Measurements from ENCODE around the gene DPP8. TPM values are rescaled to one million over a fixed set of nuclear protein-coding genes. Genes with fewer than 3 reads are reported as not detected.

The DPP8 gene
- total and polyA plus RNA-seq, 2 experiments from 2014 or later = 21.7 to 33.5 TPM

GRCh38 chr15:65423150-65423975 lies 94.1 kb downstream of the DPP8 start:
- H3K4me1 Mint-ChIP-seq = peaks cover 56% of the 10 kb centered on the region
- TF ChIP-seq ZNF114 (CRISPR knock-in tag; IDR thresholded peaks at IDR 0.05) = no peak
- peak; percentile 16; the same call in 1 of the 2 replicates for TF ChIP-seq POLR2AphosphoS5 (IDR thresholded peaks at IDR 0.05; ENCODE audit: low read depth)
- no peak for TF ChIP-seq ETS1 (IDR thresholded peaks at IDR 0.05)
- TF ChIP-seq STAT1 (IDR thresholded peaks at IDR 0.05; ENCODE audit: unreplicated experiment) = no peak
- TF ChIP-seq ZNF331 (CRISPR knock-in tag; IDR thresholded peaks at IDR 0.05; ENCODE audit: low read depth) = no peak
- TF ChIP-seq EZH2phosphoT487 (IDR thresholded peaks at IDR 0.05; ENCODE audit: unreplicated experiment) = no peak
- no peak for TF ChIP-seq CREB1 (CRISPR knock-in tag; IDR thresholded peaks at IDR 0.05; ENCODE audit: low read depth)
- 0 out of 2 replicates have a peak, but pooled peaks have one; percentile 43 for TF ChIP-seq ZNF462 (CRISPR knock-in tag; IDR thresholded peaks at IDR 0.05)
- no peak for TF ChIP-seq EZH2 (IDR thresholded peaks at IDR 0.05; ENCODE audit: low read depth, unreplicated experiment)
- TF ChIP-seq, protein P1, sequence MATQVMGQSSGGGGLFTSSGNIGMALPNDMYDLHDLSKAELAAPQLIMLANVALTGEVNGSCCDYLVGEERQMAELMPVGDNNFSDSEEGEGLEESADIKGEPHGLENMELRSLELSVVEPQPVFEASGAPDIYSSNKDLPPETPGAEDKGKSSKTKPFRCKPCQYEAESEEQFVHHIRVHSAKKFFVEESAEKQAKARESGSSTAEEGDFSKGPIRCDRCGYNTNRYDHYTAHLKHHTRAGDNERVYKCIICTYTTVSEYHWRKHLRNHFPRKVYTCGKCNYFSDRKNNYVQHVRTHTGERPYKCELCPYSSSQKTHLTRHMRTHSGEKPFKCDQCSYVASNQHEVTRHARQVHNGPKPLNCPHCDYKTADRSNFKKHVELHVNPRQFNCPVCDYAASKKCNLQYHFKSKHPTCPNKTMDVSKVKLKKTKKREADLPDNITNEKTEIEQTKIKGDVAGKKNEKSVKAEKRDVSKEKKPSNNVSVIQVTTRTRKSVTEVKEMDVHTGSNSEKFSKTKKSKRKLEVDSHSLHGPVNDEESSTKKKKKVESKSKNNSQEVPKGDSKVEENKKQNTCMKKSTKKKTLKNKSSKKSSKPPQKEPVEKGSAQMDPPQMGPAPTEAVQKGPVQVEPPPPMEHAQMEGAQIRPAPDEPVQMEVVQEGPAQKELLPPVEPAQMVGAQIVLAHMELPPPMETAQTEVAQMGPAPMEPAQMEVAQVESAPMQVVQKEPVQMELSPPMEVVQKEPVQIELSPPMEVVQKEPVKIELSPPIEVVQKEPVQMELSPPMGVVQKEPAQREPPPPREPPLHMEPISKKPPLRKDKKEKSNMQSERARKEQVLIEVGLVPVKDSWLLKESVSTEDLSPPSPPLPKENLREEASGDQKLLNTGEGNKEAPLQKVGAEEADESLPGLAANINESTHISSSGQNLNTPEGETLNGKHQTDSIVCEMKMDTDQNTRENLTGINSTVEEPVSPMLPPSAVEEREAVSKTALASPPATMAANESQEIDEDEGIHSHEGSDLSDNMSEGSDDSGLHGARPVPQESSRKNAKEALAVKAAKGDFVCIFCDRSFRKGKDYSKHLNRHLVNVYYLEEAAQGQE (IDR thresholded peaks at IDR 0.05; ENCODE audit: unreplicated experiment) = no peak

More at GRCh38 chr15:65423150-65423975, 94.1 kb downstream of the DPP8 start:
- Mint-ChIP-seq H3K4me3 (peak overlapping the region; percentile 91), H3K27me3 (ENCODE audit: insufficient read depth, low read depth, poor library complexity) (peaks cover 31% of the 10 kb centered on the region), H3K27ac (peak overlapping the region; percentile 85; the same call in 1 of the 2 replicates), H3K36me3 (ENCODE audit: low read depth) (peaks cover 16% of the 10 kb centered on the region), H3K9me3 (peaks cover 2% of the 10 kb centered on the region; the same call in 1 of the 3 replicates)
- H3K4me3 ChIP-seq = peak overlapping the region; percentile 84
- no peaks in the 10 kb centered on the region for H3K9me2 ChIP-seq (ENCODE audit: insufficient read depth)
- DNase-seq (ENCODE audit: low spot score) (peak; percentile 64), ATAC-seq (no peak; the same call in 2 of the 3 replicates)
- peaks cover 8% of the 10 kb centered on the region; the same call in 1 of the 2 replicates for H3K79me2 ChIP-seq (replicated peaks; ENCODE audit: insufficient read depth)
- H3K27me3 ChIP-seq (ENCODE audit: insufficient read depth) = peaks cover 35% of the 10 kb centered on the region
- H4K20me1 ChIP-seq (replicated peaks; ENCODE audit: insufficient read depth) = no peaks in the 10 kb centered on the region
- no peak overlapping the region for H3K27ac ChIP-seq (ENCODE audit: low read depth)
- H3K4me1 ChIP-seq (ENCODE audit: insufficient read depth) = peaks cover 33% of the 10 kb centered on the region
- peaks cover 21% of the 10 kb centered on the region for H3F3A ChIP-seq (replicated peaks; ENCODE audit: low read depth)
- H3K4me2 ChIP-seq = peak overlapping the region; percentile 98
- no peaks in the 10 kb centered on the region for H3K36me3 ChIP-seq (ENCODE audit: insufficient read depth)
- peak overlapping the region; percentile 93 for H2AFZ ChIP-seq
